GM10266 (cell line): ENCODE data around the gene KDM2B.

Experiments used
- DNase-seq: peaks from one replicate; pipeline ENCODE4 v3.0.0; 2012; ENCODE audit errors: extremely low spot score
- CTCF ChIP-seq: IDR thresholded peaks from 2 replicates; pipeline ENCODE4 v1.5.1; 2012; ENCODE audit warnings: mild to moderate bottlenecking, low read depth; ENCODE audit not compliant: control insufficient read depth, insufficient read depth; ENCODE audit errors: missing control alignments

KDM2B gene

GRCh38 chr12:121618659-121619233 lies 37.9 kb upstream of the KDM2B start:
- no peak for DNase-seq
- no peak for TF ChIP-seq CTCF

GRCh38 chr12:121614872-121615467 lies 34.1 kb upstream of the KDM2B start:
- DNase-seq, result no peak
- TF ChIP-seq CTCF, result no peak

GRCh38 chr12:121613462-121613861 lies 32.6 kb upstream of the KDM2B start:
- TF ChIP-seq CTCF, result no peak
- no peak for DNase-seq

GRCh38 chr12:121611306-121611705 lies 30.5 kb upstream of the KDM2B start:
- no peak for DNase-seq
- no peak for TF ChIP-seq CTCF

GRCh38 chr12:121610239-121611149 lies 29.7 kb upstream of the KDM2B start:
- TF ChIP-seq CTCF, result no peak
- no peak for DNase-seq

GRCh38 chr12:121608301-121608700 lies 27.5 kb upstream of the KDM2B start:
- peak; percentile 2 for DNase-seq
- no peak for TF ChIP-seq CTCF

- no peak for TF ChIP-seq CTCF
- no peak for DNase-seq
These were observed 22.8 kb upstream of the KDM2B start for GRCh38 chr12:121603581-121603980.
